ENCODE results near the gene DLGAP4.
A peak's percentile ranks its signal among the peaks of the same experiment; 100 is the strongest.

Gene DLGAP4

GRCh38 chr20:36432096-36432495, 126.0 kb downstream of the DLGAP4 start:
- Histone ChIP-seq H3K27me3 (ENCODE audit: control insufficient read depth, insufficient read depth, low read length) (peaks cover 15% of the 10 kb centered on the region), H3K36me3 (ENCODE audit: control insufficient read depth, insufficient read depth, low read length) (no peaks in the 10 kb centered on the region), H3K9ac (ENCODE audit: low read length) (no peak overlapping the region), H3K27ac (ENCODE audit: low read depth, low read length) (no peak overlapping the region), H3K9me3 (ENCODE audit: control insufficient read depth, insufficient read depth, low read depth, low read length) (no peaks in the 10 kb centered on the region), H3K4me3 (ENCODE audit: low read depth, low read length) (no peak overlapping the region), H3K4me1 (ENCODE audit: control insufficient read depth, insufficient read depth, low read length) (no peaks in the 10 kb centered on the region)

DNA sequence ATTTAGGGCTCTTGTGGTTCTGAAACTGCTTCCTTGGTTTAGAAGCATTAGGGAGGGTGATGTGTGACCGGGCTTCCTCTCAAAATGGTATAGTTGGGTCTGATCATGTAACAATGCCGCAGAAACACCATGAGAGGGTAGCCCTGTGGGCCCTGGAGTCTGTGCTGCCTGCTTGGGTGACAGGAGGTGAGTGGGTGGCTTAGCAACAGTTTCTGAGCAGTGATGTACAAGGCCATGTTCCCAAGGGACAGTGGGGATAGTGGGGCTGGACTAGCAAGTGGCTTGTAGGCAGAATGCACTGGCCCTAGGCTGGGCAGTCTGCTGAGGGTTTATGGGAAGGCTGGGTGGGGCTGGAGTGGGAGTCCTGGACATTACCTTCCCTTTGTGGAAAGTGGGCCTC, 128.2 kb downstream of the DLGAP4 start:
- Histone ChIP-seq H3K4me3 (ENCODE audit: low read depth, low read length) (no peak overlapping the region), H3K27ac (ENCODE audit: low read depth, low read length) (no peak overlapping the region), H3K27me3 (ENCODE audit: control insufficient read depth, insufficient read depth, low read length) (peaks cover 15% of the 10 kb centered on the region), H3K9ac (ENCODE audit: low read length) (no peak overlapping the region), H3K9me3 (ENCODE audit: control insufficient read depth, insufficient read depth, low read depth, low read length) (no peaks in the 10 kb centered on the region), H3K4me1 (ENCODE audit: control insufficient read depth, insufficient read depth, low read length) (no peaks in the 10 kb centered on the region; the same call in 1 of the 2 replicates), H3K36me3 (ENCODE audit: control insufficient read depth, insufficient read depth, low read length) (no peaks in the 10 kb centered on the region)

GRCh38 chr20:36435124-36435523, 129.0 kb downstream of the DLGAP4 start:
- H3K9ac ChIP-seq (ENCODE audit: low read length): no peak overlapping the region

GRCh38 chr20:36435592-36436541, 129.7 kb downstream of the DLGAP4 start:
- no peaks in the 10 kb centered on the region for H3K36me3 ChIP-seq (ENCODE audit: control insufficient read depth, insufficient read depth, low read length)
- peaks cover 15% of the 10 kb centered on the region for H3K27me3 ChIP-seq (ENCODE audit: control insufficient read depth, insufficient read depth, low read length)
- no peak overlapping the region for H3K27ac ChIP-seq (ENCODE audit: low read depth, low read length)
- H3K9ac ChIP-seq (ENCODE audit: low read length): no peak overlapping the region
- H3K9me3 ChIP-seq (ENCODE audit: control insufficient read depth, insufficient read depth, low read depth, low read length): no peaks in the 10 kb centered on the region
- H3K4me1 ChIP-seq (ENCODE audit: control insufficient read depth, insufficient read depth, low read length): no peaks in the 10 kb centered on the region; the same call in 1 of the 2 replicates
- peak overlapping the region; percentile 39 for H3K4me3 ChIP-seq (ENCODE audit: low read depth, low read length)

More at GRCh38 chr20:36435124-36435523, 129.0 kb downstream of the DLGAP4 start:
- no peaks in the 10 kb centered on the region for H3K9me3 ChIP-seq (ENCODE audit: control insufficient read depth, insufficient read depth, low read depth, low read length)
- H3K36me3 ChIP-seq (ENCODE audit: control insufficient read depth, insufficient read depth, low read length): no peaks in the 10 kb centered on the region
- no peak overlapping the region for H3K4me3 ChIP-seq (ENCODE audit: low read depth, low read length)
- peaks cover 15% of the 10 kb centered on the region for H3K27me3 ChIP-seq (ENCODE audit: control insufficient read depth, insufficient read depth, low read length)
- H3K27ac ChIP-seq (ENCODE audit: low read depth, low read length): no peak overlapping the region
- H3K4me1 ChIP-seq (ENCODE audit: control insufficient read depth, insufficient read depth, low read length): no peaks in the 10 kb centered on the region; the same call in 1 of the 2 replicates

DNA sequence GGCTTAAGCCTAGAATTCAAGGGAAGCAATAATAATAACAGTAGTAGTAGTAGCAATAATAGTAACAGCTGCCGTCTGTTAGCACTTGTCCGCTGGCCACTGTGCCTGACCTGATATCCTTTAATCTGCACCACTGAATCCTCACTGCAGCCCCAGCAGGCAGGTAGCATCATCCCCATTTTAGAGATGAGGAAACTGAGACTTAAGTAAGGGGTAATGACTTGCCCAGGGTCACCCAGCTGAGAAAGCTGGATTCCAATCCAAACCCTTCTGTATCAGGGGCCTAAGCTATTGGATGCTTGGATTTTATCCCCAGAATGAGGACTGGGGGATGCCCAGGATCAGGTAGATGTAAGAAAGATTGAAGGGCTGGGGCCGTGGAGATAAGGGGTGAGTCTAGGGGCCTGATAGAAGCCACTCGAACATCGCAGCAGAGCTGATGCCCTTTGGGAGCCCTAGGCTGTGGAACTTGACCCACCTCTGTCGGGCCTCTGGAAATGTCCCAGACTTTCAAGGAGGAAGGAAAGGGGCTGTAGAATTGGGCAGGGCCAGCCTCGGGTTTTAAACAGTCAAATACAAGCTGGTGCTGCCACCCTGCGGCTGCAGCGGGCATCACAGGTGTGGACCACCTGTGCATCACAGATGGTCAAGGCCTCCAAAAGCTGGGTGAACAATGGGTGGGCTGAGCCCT, 133.0 kb downstream of the DLGAP4 start:
- Histone ChIP-seq H3K9ac (ENCODE audit: low read length) (no peak overlapping the region), H3K27me3 (ENCODE audit: control insufficient read depth, insufficient read depth, low read length) (peaks cover 15% of the 10 kb centered on the region), H3K36me3 (ENCODE audit: control insufficient read depth, insufficient read depth, low read length) (no peaks in the 10 kb centered on the region), H3K9me3 (ENCODE audit: control insufficient read depth, insufficient read depth, low read depth, low read length) (no peaks in the 10 kb centered on the region), H3K27ac (ENCODE audit: low read depth, low read length) (no peak overlapping the region), H3K4me1 (ENCODE audit: control insufficient read depth, insufficient read depth, low read length) (no peaks in the 10 kb centered on the region; the same call in 1 of the 2 replicates), H3K4me3 (ENCODE audit: low read depth, low read length) (no peak overlapping the region)

- H3K36me3 ChIP-seq (ENCODE audit: control insufficient read depth, insufficient read depth, low read length): no peaks in the 10 kb centered on the region
- no peaks in the 10 kb centered on the region; the same call in 1 of the 2 replicates for H3K4me1 ChIP-seq (ENCODE audit: control insufficient read depth, insufficient read depth, low read length)
- H3K9ac ChIP-seq (ENCODE audit: low read length): no peak overlapping the region
- no peak overlapping the region for H3K27ac ChIP-seq (ENCODE audit: low read depth, low read length)
- H3K4me3 ChIP-seq (ENCODE audit: low read depth, low read length): no peak overlapping the region
- H3K9me3 ChIP-seq (ENCODE audit: control insufficient read depth, insufficient read depth, low read depth, low read length): no peaks in the 10 kb centered on the region
- peaks cover 14% of the 10 kb centered on the region for H3K27me3 ChIP-seq (ENCODE audit: control insufficient read depth, insufficient read depth, low read length)
Observed at GRCh38 chr20:36439731-36440072, 133.6 kb downstream of the DLGAP4 start.

GRCh38 chr20:36440370-36441026, 134.4 kb downstream of the DLGAP4 start:
- H3K27ac ChIP-seq (ENCODE audit: low read depth, low read length): no peak overlapping the region
- H3K4me3 ChIP-seq (ENCODE audit: low read depth, low read length): no peak overlapping the region
- H3K4me1 ChIP-seq (ENCODE audit: control insufficient read depth, insufficient read depth, low read length): no peaks in the 10 kb centered on the region; the same call in 1 of the 2 replicates
- H3K9ac ChIP-seq (ENCODE audit: low read length): no peak overlapping the region
- H3K36me3 ChIP-seq (ENCODE audit: control insufficient read depth, insufficient read depth, low read length): no peaks in the 10 kb centered on the region
- H3K9me3 ChIP-seq (ENCODE audit: control insufficient read depth, insufficient read depth, low read depth, low read length): no peaks in the 10 kb centered on the region
- H3K27me3 ChIP-seq (ENCODE audit: control insufficient read depth, insufficient read depth, low read length): peaks cover 6% of the 10 kb centered on the region

DNA sequence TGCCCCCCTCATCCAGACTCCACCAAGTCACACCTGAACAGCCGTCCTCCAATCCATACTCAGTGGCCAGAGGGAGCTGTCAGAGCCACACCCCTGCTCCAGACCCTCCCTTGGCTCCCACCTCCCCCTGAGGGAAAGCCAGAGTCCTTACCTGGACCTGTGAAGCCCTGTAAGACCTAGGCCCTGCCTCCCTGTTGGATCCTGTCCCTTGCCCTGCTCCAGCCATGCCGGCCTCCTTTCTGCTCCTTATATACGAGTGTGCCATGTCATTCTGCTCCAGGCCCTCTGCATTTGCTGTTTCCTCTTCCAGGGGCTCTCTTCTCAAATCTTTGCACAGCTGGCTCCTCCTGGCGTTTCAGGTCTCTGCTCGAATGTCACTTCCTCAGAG, 134.9 kb downstream of the DLGAP4 start:
- H3K4me1 ChIP-seq (ENCODE audit: control insufficient read depth, insufficient read depth, low read length): no peaks in the 10 kb centered on the region; the same call in 1 of the 2 replicates
- H3K9ac ChIP-seq (ENCODE audit: low read length): no peak overlapping the region
- H3K36me3 ChIP-seq (ENCODE audit: control insufficient read depth, insufficient read depth, low read length): no peaks in the 10 kb centered on the region
- no peaks in the 10 kb centered on the region for H3K9me3 ChIP-seq (ENCODE audit: control insufficient read depth, insufficient read depth, low read depth, low read length)
- 0 out of 2 replicates have a peak, but pooled peaks cover under 1% of the 10 kb centered on the region for H3K27me3 ChIP-seq (ENCODE audit: control insufficient read depth, insufficient read depth, low read length)
- H3K4me3 ChIP-seq (ENCODE audit: low read depth, low read length): no peak overlapping the region
- no peak overlapping the region for H3K27ac ChIP-seq (ENCODE audit: low read depth, low read length)

GRCh38 chr20:36441416-36441815, 135.3 kb downstream of the DLGAP4 start:
- H3K27ac ChIP-seq (ENCODE audit: low read depth, low read length): no peak overlapping the region
- no peak overlapping the region for H3K9ac ChIP-seq (ENCODE audit: low read length)
- H3K36me3 ChIP-seq (ENCODE audit: control insufficient read depth, insufficient read depth, low read length): no peaks in the 10 kb centered on the region

GRCh38 chr20:36445847-36446246, 139.7 kb downstream of the DLGAP4 start:
- H3K27me3 ChIP-seq (ENCODE audit: control insufficient read depth, insufficient read depth, low read length): no peaks in the 10 kb centered on the region
- no peak overlapping the region for H3K4me3 ChIP-seq (ENCODE audit: low read depth, low read length)
- H3K27ac ChIP-seq (ENCODE audit: low read depth, low read length): no peak overlapping the region
- no peaks in the 10 kb centered on the region for H3K4me1 ChIP-seq (ENCODE audit: control insufficient read depth, insufficient read depth, low read length)
- H3K9me3 ChIP-seq (ENCODE audit: control insufficient read depth, insufficient read depth, low read depth, low read length): peaks cover 5% of the 10 kb centered on the region; the same call in 1 of the 2 replicates
- H3K36me3 ChIP-seq (ENCODE audit: control insufficient read depth, insufficient read depth, low read length): no peaks in the 10 kb centered on the region
- H3K9ac ChIP-seq (ENCODE audit: low read length): no peak overlapping the region

More at GRCh38 chr20:36441416-36441815, 135.3 kb downstream of the DLGAP4 start:
- Histone ChIP-seq H3K4me1 (ENCODE audit: control insufficient read depth, insufficient read depth, low read length) (no peaks in the 10 kb centered on the region; the same call in 1 of the 2 replicates), H3K27me3 (ENCODE audit: control insufficient read depth, insufficient read depth, low read length) (no peaks in the 10 kb centered on the region), H3K9me3 (ENCODE audit: control insufficient read depth, insufficient read depth, low read depth, low read length) (no peaks in the 10 kb centered on the region), H3K4me3 (ENCODE audit: low read depth, low read length) (no peak overlapping the region)

Data from HUES6 (cell line).